Middle frontal gyrus (tissue), 1 donor: ENCODE measurements around the gene NEK8.

Experiments
- DNase-seq: peaks from one replicate; pipeline ENCODE4 v3.0.0-alpha.2; 2015; ENCODE audit warnings: low spot score; ENCODE audit errors: extremely low spot score

NEK8 gene

DNA sequence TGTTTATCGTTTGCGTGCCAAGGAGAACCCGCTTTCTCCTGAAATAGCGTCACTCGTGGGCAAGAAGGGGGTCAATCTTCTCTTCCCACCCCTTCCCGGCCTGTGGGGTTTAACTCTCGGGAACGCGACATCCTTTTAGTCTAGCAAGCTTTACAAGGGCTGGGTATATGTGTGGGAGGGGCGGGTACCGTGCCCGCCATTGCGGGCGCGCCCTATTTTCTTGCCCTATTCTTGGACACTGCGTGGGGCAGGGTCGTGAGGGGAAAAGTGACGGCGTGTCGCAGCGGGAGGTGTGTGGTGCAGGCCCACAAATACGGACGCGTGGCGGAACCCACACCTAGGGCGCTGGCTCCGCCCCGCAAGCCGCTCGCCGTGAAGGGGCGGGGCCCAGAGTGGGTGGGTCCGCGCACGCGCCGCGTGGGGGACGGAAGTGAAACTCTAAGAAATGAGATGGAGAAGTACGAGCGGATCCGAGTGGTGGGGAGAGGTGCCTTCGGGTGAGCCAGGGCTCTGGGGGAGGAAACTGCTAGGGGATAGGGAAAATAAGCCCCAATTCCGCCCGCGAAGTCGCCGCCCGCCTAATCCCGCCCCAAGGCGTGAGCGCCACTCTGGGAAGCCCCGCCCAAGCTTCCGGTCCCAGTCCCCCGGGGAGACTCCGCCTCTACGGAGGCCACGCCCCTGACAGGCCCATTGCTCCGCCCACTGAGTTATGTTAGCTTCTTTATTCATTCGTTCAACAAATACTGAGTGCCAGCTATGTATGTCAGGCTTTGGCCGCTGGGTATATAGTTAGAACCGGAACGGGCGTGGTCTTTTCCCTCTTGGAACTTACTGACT is at the start of gene NEK8:
Gene NEK8, plus strand, starts transcription at position 425 of the 837 bp plus-strand sequence. Its CDS starts 26 bp downstream, at position 451.
- DNase-seq = peak; percentile 84

DNA sequence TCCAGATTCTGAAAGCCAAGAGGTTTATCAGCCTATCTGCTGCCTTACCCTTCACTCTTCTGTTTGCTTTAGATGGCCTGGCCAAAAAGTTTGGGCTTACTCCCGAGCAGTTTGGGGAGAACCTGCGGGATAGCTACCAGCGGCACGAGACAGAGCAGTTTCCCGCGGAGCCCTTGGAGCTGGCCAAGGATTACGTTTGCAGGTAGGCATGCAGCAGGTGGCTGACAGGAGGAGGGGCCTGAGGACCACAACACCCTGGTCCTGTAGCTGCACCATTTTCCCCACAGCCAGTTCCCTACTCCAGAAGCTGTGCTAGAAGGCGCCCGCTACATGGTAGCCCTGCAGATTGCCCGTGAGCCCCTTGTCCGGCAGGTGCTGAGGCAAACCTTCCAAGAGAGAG is 45.9 kb upstream of the NEK8 start:
- no peak for DNase-seq

DNA sequence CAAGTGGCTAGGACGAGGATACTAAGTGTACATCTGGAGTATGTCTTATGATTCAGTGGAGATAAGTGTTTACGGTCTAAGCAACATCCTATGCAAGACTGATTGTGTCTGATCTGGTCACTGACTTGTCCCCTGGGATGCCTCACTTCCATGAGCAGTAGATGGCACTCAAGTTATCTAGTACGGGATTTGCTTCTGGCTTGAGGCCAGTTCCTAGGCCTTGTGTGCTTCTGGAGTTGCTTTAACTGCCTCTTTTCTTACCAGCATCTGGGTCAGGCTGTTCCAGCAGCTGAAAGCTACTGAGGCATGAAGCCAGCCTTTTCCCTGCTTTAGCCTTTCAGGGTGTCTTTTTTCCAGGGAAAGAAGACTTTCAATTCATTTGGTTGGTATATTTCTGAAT is 43.6 kb upstream of the NEK8 start:
- peak; percentile 82 for DNase-seq

DNA sequence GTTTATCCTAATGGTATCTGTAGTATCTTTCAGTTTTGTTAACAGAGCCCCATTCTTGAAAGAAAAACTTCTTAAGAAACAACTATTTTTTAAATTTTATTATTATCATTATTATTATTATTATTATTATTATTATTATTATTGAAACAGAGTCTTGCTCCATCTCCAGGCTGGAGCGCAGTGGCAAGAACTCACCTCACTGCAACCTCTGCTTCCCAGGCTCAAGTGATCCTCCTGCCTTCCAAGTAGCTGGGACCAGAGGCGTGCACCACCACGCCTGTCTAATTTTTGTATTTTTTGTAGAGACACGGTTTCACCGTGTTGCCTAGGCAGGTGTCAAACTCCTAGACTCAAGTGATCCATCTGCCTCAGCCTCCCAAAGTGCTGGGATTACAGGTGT is 43.2 kb upstream of the NEK8 start:
- DNase-seq = no peak

DNA sequence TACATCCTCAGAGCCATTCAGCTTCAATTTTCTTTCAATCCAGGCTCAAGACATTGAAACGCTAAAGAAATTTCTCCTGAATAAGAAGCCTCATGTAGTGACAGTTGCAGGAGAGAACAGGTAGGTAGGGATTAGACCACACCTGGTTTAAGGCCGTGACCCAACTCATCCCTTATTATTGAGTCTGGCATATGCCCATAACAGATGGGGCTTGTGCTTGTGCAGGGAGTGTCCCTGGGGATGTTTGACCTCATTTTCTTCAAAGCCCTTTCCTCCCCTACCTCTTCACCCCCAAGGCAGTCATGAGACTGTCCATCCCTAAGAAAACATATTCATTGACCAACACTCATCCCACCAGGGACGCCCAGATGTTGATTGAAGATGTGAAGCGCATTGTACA is 42.3 kb upstream of the NEK8 start:
- no peak for DNase-seq

DNA sequence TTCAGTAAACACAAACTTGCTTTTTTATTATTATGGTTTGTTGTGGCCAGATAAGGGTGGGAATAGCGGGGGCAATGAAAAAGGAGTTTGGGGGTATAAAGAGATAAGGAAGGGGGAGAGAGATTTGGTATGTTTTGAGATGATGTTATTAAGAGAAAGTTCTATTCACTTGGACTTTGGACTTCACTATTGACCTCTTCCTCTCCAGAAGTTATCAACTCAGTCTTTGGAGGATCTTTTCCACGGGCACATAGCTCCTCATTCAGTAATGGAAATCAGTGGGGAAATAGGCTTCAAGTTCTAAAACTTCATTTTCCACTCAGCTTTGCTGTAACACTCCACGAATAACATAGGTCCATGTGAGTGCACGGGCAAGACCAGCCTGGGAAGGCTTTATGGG is 40.1 kb upstream of the NEK8 start:
- no peak for DNase-seq

DNA sequence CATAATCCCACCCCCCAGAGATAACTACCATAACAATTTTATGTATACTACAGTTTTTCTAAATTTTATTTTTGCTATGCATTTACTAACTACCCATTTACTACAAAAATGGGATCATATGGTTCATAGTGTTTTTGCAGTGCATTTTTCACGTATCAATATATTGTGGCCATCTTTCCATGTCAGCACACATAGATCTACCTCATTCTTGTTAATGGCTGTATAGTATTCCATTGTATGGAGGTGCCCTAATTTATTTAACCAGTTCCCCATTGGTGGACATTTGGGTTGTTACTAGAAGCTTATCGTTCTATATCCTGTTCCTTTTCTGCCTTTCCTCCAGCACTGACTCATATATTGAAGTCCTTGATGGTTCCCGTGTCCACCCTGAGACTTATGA is 39.6 kb upstream of the NEK8 start:
- DNase-seq = no peak

DNA sequence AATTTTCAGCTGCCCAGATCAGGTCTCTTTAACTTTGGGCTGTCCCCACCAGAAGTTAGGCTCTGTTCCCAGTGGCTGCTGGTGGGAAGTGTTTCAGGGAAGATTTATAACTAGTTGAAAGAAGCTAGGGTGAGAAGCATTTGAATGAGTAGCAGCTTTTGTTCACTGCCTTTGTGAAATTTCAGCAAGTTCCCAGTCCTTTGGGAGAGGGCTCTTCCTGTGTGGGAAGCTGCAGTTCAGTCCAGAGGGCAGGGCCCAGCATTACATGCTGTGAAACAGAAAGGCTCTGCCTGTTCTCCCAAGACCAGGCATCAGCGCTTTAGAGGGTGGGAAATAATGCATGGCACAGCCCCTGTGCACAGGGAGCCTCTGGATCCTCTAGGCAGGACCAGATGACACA is 34.7 kb upstream of the NEK8 start:
- no peak for DNase-seq

DNA sequence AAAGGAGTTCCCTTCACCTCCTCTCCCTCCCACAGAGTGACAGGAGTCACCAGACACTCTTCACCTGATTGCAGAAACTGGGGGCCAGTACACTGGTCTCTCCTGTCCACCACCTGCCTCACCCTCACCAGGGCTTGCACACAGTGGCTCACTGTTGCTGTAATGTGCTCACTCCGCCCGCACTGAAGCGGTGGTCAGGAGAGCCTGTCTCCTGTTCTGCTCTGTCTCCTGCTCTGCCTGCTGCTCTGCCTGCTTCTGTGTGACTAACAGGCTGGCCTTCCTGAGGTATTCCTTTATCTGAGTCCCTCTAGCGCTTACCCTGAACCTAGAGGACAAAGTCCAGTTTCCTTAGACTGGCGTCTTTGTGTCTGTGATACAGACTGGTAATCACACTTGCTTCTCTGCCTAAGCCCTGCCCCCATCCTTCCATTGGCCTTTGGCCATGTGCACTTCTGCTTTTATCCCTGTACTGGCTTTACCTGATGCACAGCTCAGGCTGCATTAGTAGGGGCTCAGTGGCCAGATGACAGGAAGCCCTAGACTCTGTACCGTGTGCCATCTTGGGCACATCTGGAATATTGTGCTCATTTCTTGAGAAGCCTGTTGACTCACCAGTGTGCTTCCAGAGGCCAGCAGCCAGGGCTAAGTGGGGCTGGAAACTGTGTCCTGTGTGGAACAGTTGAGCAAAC is 30.2 kb upstream of the NEK8 start:
- DNase-seq = no peak

DNA sequence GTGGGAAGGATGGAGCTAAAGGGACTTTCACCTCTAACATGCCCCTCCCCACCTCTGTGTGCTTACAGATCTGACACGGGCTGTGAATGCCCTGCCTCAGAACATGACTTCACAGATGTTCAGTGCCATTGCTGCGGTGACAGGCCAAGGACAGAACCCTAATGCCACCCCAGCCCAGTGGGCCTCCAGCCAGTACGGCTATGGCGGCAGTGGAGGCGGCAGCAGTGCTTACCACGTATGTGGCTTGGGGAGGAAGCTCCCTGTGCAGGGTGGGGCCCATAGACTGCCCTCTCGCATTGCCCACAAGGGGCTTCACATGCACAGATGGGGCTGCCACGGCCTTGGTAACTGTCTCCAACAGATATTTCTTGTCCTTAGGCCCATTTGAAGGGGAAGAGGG is 28.3 kb upstream of the NEK8 start:
- no peak for DNase-seq

DNA sequence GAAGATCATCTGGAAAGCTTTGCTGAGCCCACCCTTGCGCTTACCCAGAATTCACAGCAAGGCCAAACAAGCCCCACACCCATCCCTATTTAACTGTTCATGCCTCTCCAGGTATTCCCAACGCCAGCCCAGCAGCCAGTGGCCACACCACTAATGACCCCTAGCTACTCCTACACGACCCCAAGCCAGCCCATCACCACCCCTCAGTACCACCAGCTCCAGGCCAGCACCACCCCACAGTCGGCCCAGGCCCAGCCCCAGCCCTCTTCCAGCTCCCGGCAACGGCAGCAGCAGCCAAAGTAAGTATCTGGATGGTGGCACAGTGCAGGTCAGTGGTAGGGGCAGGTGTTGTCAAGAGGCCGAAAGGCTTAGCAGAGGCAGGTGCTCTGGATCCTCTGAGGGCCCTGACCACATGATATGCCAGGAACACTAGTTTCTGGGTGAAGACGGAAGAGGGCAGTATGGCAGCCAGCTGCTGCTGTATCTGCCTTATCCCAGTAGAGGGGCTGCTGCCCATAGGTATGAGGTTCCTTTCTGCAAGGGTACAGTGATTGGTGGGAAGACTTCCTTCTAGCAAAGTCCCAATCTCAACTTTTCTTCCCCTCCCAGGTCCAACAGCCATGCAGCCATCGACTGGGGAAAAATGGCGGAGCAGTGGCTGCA is 27.6 kb upstream of the NEK8 start:
- no peak for DNase-seq

DNA sequence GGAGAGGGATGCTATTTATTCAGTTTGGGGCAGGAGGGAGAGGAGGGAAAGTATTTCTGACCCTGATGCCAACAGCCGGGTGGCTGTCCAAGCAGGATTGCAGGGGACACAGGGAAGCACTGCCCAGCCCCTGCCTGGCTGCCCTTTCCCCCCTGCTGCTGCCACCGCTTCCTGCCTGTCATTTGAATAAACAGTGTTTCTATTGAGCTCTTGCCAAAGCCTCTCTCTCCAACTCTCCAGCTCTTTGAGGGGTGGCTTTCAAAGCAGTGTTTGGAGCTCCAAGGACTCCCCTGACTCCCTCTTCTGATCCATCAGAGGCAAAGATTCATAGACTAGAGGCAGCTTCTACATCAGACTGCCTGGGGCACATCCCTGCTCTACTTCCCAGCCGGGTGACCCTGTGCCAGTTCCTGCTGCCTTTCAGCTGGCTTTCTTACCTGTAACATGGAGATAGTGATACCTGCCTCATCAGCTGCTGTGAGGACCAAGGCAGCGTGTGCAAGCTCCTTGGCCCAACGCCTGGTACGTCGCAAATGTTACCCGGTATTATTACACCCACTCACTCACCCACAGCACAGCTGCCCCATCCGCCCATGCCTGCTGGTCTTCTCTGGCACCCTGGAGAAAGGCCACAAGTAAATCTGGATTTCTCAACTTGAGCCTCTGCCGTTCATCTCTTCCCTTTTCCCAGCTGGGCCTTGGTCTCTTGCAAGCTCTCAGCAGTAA is 26.4 kb upstream of the NEK8 start:
- DNase-seq = peak; percentile 50

DNA sequence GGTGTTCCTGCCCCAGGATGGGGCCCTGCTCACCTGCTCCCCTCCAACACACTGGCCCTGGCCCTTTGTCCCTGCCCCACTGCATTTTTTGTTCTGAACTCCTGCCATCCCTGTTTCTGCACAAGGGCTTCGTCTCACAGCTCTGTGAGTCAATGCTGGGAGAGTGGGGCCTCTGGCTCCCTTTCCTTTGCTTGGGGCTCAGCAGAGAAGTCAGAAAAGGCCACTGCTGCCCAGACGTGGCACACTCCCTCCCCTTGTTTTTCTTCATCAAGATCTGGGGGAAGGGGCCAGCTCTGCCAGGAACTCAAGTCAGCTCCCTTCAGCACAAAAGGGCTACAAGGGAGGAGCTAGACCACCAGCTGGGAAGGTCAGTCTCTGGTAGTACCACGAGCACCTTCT is 25.8 kb upstream of the NEK8 start:
- no peak for DNase-seq

DNA sequence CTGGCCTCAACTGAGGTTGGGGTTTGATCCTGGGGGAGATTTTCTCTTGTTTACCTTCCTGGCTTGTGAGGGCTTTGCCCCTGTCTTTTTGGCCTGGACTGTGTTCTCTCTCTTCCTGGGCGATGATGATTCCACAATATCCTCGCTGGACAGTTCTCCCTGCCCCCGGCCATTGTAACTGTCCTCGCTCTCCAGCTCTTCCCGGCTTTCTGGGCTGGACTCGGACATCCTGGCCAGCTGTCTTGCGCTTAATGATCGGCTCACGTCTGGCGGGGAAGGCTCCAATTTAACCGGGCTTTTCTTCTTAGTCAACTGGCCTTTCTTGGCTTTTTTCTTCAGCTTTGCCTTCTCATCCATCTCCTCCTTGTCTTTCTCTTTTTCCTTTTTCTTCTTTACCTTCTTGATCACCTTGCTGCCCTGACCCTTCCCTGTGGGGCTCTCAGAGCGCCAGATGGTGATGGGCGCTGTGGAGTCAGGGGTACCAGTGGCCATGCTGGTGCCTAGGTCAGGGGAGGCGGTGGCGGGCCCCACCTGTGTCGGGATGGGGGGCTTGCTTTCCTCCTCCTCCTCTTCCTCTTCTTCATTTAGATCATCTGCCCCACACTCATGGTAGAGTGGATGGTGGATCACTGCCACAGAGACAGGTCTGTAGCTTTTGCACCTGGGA is 24.9 kb upstream of the NEK8 start:
- DNase-seq = no peak

DNA sequence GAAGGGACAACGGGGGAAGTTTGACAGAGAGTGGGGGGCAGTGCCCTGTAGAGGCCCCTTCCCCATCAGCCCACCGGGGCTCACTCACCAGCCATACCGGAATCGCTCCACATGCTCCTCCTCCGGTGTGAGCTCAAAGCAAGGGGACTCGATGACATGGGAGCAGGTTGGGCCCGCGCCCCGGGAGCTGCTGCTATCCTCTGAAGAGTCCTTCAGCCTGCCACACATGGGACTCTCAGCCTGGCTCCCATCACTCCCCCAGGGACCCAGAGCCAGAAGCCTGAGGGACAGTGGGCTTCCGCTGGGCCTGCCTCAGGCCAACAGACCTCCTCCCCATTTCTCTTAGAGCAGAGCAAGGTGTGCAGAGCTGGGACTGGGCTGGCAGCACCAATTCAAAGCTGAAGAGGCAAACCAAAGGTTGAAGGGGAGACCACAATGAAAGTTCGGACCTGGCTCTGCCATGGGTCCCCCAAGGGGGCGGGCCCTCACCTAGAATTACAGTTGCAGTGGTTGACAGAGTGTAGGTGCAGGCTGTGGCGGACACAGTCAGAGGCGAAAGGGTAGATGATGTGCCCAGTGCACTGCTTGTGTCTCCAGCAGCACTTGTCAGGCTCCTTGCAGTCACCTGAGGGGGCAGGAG is 24.2 kb upstream of the NEK8 start:
- DNase-seq = no peak

DNA sequence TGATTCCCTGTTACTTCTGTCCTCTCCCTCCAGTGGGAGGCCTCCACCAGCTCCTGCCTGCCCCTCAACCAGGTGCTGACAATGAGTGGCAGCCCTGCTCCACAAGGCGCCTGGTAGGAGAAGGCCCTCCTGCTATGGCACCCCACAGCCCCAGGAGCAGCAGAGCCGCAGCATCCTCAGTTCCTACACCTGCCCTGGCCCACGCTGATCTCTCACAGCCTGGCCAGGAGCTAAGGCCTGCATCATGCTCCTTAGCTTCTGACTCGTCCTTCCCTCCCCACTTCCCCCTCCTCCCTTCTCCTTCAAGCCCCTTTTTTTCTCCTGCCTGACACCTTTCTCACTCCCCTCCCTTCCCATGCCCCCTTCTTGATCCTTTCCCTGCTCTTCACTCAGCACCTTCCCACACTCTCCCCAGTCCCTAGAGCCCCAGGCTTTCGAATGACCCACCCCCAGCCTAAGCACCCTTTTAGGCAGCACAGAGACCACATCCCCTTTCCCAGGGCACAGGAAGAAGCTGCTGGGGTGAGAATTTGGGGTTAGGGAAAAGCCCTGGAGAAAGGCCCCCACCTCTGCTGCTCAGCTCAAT is 23.4 kb upstream of the NEK8 start:
- no peak for DNase-seq

DNA sequence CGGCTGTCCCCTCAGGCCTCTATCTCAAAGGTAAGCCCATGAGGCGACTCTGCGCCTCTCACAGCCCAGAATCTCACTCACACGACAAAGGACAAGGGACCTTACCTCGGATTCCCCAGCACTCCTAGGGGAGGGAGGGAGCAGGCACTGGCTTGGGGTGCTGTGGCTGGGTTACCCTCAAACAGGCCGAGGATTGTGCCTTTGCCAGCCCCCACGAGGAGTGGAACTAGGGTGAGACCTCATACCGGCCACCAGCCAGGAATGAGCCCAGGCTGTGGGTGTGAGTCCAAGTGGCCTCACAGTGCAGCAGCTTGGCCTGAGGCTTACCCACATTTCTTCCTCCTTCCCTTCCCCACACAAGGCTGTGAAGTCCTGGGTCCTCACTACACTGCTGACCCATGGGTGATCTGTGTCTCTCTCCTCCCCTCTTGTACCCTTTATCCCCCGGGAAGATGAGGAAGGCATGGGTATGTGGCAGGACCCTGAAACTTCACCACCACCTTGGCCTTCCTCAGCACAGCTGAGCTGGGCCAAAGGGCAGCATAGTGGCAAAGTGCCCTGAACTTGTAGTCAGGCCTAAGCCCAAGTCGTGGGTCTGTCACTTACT is 22.8 kb upstream of the NEK8 start:
- DNase-seq = no peak

DNA sequence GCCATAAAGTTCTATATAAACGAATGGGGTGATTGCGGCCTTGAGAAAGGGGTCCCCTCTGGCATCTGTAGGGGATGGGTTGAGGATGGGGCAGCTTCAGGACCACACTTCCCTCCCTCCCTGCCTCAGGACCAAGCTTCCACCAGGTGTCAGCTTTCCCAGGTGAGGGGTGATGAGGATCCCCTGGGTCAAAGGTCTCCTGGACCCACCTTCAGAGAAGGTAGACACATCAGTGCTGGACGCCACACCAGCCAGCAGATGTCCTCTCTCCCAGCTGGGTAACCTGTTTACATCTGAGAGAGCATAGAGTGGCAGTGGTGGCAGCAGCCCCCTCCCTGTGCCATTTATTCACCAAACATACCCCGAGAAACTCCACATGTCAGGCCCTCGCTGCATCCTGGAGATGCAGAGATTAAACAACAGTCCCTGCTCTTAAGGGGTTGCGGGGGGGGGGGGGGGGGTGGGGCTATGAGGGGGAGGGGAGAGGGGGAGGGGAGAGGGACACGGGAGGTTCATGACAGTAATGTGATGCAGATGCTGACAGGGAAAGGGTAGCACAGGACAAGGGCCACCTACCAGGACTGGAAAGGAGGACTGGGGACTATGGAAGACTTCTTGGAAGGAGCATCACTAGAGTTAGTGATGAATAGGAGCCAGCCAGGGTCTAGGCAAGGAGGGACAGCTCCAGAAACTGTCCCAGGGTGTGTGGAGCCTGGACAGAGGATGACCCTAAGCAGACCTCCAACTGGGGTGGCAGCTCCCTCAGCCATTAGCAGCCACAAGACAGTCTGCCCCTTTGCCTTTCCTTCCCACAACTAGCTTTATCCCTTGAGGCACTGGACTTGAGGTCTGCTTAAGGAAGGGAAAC is 21.9 kb upstream of the NEK8 start:
- DNase-seq = no peak

DNA sequence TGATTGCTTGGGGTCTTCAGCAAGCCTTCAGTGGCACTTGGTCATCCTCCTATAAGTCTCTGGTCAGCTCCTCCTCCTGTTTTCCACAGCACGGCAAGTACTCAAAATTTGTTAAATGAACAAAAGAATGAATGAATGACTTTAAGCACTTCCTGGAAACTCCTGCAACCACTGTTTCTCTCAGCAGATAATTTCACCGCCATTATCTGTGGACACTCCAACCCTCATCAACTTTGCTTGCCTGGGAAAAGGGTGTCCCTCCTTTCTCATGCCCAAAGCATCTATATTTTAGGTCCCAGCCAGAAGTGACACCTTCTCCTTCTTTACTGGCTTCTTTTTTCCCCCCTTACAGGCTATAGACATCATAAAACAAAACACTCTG is 21.3 kb upstream of the NEK8 start:
- no peak for DNase-seq
